WTC11 (cell line): Measurements from ENCODE around the gene REC8. TPM values are rescaled to one million over a fixed set of nuclear protein-coding genes. Genes with fewer than 3 reads are reported as not detected.

ENCODE experiments used
- ATAC-seq: fragments of 200-7000 bp; cut with Tn5 transposase; 2 replicates; pipeline ENCODE4 v1.10.0; 2021; ENCODE audit warnings: mild to moderate bottlenecking, moderate library complexity
- CTCF ChIA-PET: fragments of 300-600 bp; sonication (Branson Sonifier 250); formaldehyde crosslinking; loops from one replicate; lab custom pipeline; 2021; ENCODE audit warnings: antibody characterized with exemption; lab: Charles Lee
- POLR2A ChIA-PET: fragments of 350-600 bp; sonication (Branson Sonifier 250); formaldehyde crosslinking; loops from one replicate; lab custom pipeline; 2021; ENCODE audit warnings: antibody characterized with exemption; lab: Charles Lee
- DNase-seq: peaks from one replicate; pipeline ENCODE4 v3.0.0; 2021; ENCODE audit warnings: low spot score
- H3K27ac Mint-ChIP-seq: 2 replicates; pipeline ENCODE4 v1.8.0; 2021; ENCODE audit warnings: mixed read lengths
- H3K27me3 Mint-ChIP-seq: 2 replicates; pipeline ENCODE4 v1.8.0; 2021; ENCODE audit warnings: low read depth, mild to moderate bottlenecking, moderate library complexity, mixed read lengths
- H3K36me3 Mint-ChIP-seq: 2 replicates; pipeline ENCODE4 v1.8.0; 2021; ENCODE audit warnings: mixed read lengths
- H3K4me1 Mint-ChIP-seq: 2 replicates; pipeline ENCODE4 v1.8.0; 2022; ENCODE audit warnings: mixed read lengths
- H3K4me3 Mint-ChIP-seq: 2 replicates; pipeline ENCODE4 v1.8.0; 2021; ENCODE audit warnings: mild to moderate bottlenecking, moderate library complexity, mixed read lengths
- H3K9me3 Mint-ChIP-seq: 2 replicates; pipeline ENCODE4 v1.8.0; 2021; ENCODE audit warnings: mixed read lengths
- GABPB1 ChIP-seq: sonication (generic); formaldehyde crosslinking; IDR thresholded peaks from 2 replicates; pipeline ENCODE4 v1.8.1; 2023; ENCODE audit warnings: mild to moderate bottlenecking, missing genetic modification reagents
- IRF1 ChIP-seq: sonication (generic); formaldehyde crosslinking; IDR thresholded peaks from 2 replicates; pipeline ENCODE4 v1.8.0; 2023; ENCODE audit warnings: missing genetic modification reagents
- MXD4 ChIP-seq: fragments of 250-450 bp; sonication (Bioruptor Pico); IDR thresholded peaks from 2 replicates; pipeline ENCODE4 v1.8.0; 2021; ENCODE audit warnings: mild to moderate bottlenecking, moderate library complexity, borderline replicate concordance
- SMAD3 ChIP-seq: sonication (generic); formaldehyde crosslinking; IDR thresholded peaks from 2 replicates; pipeline ENCODE4 v1.8.0; 2022; ENCODE audit warnings: missing genetic modification reagents, mild to moderate bottlenecking, borderline replicate concordance
- TEAD1 ChIP-seq: sonication (generic); formaldehyde crosslinking; IDR thresholded peaks from 2 replicates; pipeline ENCODE4 v1.8.0; 2022; ENCODE audit warnings: mild to moderate bottlenecking, missing genetic modification reagents
- ZBTB21 ChIP-seq: sonication (generic); formaldehyde crosslinking; IDR thresholded peaks from 2 replicates; pipeline ENCODE4 v1.8.1; 2023; ENCODE audit warnings: mild to moderate bottlenecking, missing genetic modification reagents, borderline replicate concordance
- ZNF121 ChIP-seq: sonication (generic); formaldehyde crosslinking; IDR thresholded peaks from 2 replicates; pipeline ENCODE4 v1.8.0; 2023; ENCODE audit warnings: missing genetic modification reagents
- ZNF396 ChIP-seq: fragments of 250-450 bp; sonication (Bioruptor Pico); IDR thresholded peaks from 2 replicates; pipeline ENCODE4 v1.8.0; 2021; ENCODE audit warnings: mild to moderate bottlenecking, moderate library complexity, borderline replicate concordance
- ZNF416 ChIP-seq: fragments of 250-450 bp; sonication (Bioruptor Pico); IDR thresholded peaks from 2 replicates; pipeline ENCODE4 v1.9.0; 2021; ENCODE audit warnings: mild to moderate bottlenecking, inconsistent platforms
- ZNF512 ChIP-seq: sonication (generic); formaldehyde crosslinking; IDR thresholded peaks from 2 replicates; pipeline ENCODE4 v1.8.1; 2022; ENCODE audit warnings: missing genetic modification reagents, borderline replicate concordance
- ZSCAN18 ChIP-seq: fragments of 250-450 bp; sonication (Bioruptor Pico); IDR thresholded peaks from 2 replicates; pipeline ENCODE4 v2.1.2; 2022; ENCODE audit warnings: mild to moderate bottlenecking, moderate library complexity
- total RNA-seq: library from RNA; stranded (reverse); gene quantifications from 3 replicates; pipeline ENCODE4 v1.2.3, GENCODE V29; 2021
- TF ChIP-seq, protein P1 (sequence below): sonication (generic); formaldehyde crosslinking; IDR thresholded peaks from 2 replicates; pipeline ENCODE4 v1.8.1; 2023; ENCODE audit warnings: mild to moderate bottlenecking, moderate library complexity, missing genetic modification reagents
- TF ChIP-seq, protein P2 (sequence below): sonication (generic); formaldehyde crosslinking; IDR thresholded peaks from 2 replicates; pipeline ENCODE4 v1.8.0; 2023; ENCODE audit warnings: missing genetic modification reagents, mild to moderate bottlenecking, borderline replicate concordance

REC8 gene
- total RNA-seq, 1 experiment from 2014 or later: 32.2 TPM

- H3K4me1 Mint-ChIP-seq: peaks cover 18% of the 10 kb centered on the region
- POLR2A ChIA-PET: interaction anchor here (0.6 kb wide), 1 partner anchor 30 kb away, joined by 3 read pairs; no protein-coding TSS in a partner anchor
- CTCF ChIA-PET: interaction anchor here (2.0 to 3.1 kb wide), 2 partner anchors 24 to 29 kb away, joined by 7 to 10 read pairs; partner anchors contain the start of gene IRF9
Observed at GRCh38 chr14:24132061-24132685, 39.7 kb upstream of the REC8 start.

More at GRCh38 chr14:24132061-24132685, 39.7 kb upstream of the REC8 start:
- Mint-ChIP-seq H3K27ac (no peak overlapping the region), H3K27me3 (no peaks in the 10 kb centered on the region; the same call in 1 of the 2 replicates), H3K4me3 (no peak overlapping the region), H3K36me3 (peaks cover 1% of the 10 kb centered on the region; the same call in 1 of the 2 replicates), H3K9me3 (no peaks in the 10 kb centered on the region)
- TF ChIP-seq ZNF512 (no peak), ZNF121 (no peak), TEAD1 (CRISPR knock-in tag) (no peak), MXD4 (CRISPR knock-in tag) (no peak), ZNF416 (CRISPR knock-in tag) (no peak), IRF1 (CRISPR knock-in tag) (no peak), ZNF396 (CRISPR knock-in tag) (no peak), SMAD3 (CRISPR knock-in tag) (no peak), ZBTB21 (CRISPR knock-in tag) (no peak), ZSCAN18 (no peak), GABPB1 (CRISPR knock-in tag) (no peak)
- TF ChIP-seq, protein P1, sequence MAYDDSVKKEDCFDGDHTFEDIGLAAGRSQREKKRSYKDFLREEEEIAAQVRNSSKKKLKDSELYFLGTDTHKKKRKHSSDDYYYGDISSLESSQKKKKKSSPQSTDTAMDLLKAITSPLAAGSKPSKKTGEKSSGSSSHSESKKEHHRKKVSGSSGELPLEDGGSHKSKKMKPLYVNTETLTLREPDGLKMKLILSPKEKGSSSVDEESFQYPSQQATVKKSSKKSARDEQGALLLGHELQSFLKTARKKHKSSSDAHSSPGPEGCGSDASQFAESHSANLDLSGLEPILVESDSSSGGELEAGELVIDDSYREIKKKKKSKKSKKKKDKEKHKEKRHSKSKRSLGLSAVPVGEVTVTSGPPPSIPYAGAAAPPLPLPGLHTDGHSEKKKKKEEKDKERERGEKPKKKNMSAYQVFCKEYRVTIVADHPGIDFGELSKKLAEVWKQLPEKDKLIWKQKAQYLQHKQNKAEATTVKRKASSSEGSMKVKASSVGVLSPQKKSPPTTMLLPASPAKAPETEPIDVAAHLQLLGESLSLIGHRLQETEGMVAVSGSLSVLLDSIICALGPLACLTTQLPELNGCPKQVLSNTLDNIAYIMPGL (CRISPR knock-in tag): no peak
- TF ChIP-seq, protein P2, sequence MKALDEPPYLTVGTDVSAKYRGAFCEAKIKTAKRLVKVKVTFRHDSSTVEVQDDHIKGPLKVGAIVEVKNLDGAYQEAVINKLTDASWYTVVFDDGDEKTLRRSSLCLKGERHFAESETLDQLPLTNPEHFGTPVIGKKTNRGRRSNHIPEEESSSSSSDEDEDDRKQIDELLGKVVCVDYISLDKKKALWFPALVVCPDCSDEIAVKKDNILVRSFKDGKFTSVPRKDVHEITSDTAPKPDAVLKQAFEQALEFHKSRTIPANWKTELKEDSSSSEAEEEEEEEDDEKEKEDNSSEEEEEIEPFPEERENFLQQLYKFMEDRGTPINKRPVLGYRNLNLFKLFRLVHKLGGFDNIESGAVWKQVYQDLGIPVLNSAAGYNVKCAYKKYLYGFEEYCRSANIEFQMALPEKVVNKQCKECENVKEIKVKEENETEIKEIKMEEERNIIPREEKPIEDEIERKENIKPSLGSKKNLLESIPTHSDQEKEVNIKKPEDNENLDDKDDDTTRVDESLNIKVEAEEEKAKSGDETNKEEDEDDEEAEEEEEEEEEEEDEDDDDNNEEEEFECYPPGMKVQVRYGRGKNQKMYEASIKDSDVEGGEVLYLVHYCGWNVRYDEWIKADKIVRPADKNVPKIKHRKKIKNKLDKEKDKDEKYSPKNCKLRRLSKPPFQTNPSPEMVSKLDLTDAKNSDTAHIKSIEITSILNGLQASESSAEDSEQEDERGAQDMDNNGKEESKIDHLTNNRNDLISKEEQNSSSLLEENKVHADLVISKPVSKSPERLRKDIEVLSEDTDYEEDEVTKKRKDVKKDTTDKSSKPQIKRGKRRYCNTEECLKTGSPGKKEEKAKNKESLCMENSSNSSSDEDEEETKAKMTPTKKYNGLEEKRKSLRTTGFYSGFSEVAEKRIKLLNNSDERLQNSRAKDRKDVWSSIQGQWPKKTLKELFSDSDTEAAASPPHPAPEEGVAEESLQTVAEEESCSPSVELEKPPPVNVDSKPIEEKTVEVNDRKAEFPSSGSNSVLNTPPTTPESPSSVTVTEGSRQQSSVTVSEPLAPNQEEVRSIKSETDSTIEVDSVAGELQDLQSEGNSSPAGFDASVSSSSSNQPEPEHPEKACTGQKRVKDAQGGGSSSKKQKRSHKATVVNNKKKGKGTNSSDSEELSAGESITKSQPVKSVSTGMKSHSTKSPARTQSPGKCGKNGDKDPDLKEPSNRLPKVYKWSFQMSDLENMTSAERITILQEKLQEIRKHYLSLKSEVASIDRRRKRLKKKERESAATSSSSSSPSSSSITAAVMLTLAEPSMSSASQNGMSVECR (CRISPR knock-in tag): no peak
- no peak for DNase-seq
- no peak for ATAC-seq
